Parathyroid adenoma (tissue), 2 donors: ENCODE measurements around the gene TPR.

Source experiments
- H2AFZ ChIP-seq: fragments of 300-600 bp; sonication (generic); one replicate; pipeline ENCODE4 v1.7.0; 2017; ENCODE audit warnings: antibody characterized with exemption, mild to moderate bottlenecking
- H3K27ac ChIP-seq: fragments of 300-600 bp; sonication (generic); one replicate; pipeline ENCODE4 v1.7.0; 2017
- H3K27me3 ChIP-seq: fragments of 300-600 bp; sonication (generic); one replicate; pipeline ENCODE4 v1.7.0; 2017; ENCODE audit warnings: low read length; ENCODE audit not compliant: control insufficient read depth, insufficient read depth
- H3K36me3 ChIP-seq: fragments of 300-600 bp; sonication (generic); one replicate; pipeline ENCODE4 v1.7.0; 2017; ENCODE audit warnings: low read length; ENCODE audit not compliant: control insufficient read depth, insufficient read depth
- H3K4me1 ChIP-seq: fragments of 300-600 bp; sonication (generic); one replicate; pipeline ENCODE4 v1.7.0; 2017; ENCODE audit warnings: control low read depth
- H3K4me2 ChIP-seq: fragments of 300-600 bp; sonication (generic); one replicate; pipeline ENCODE4 v1.7.0; 2017; ENCODE audit warnings: low read length
- H3K4me3 ChIP-seq: fragments of 300-600 bp; sonication (generic); one replicate; pipeline ENCODE4 v1.7.0; 2017; ENCODE audit warnings: low read depth, low read length
- H3K79me2 ChIP-seq: fragments of 300-600 bp; sonication (generic); one replicate; pipeline ENCODE4 v1.7.0; 2017; ENCODE audit warnings: control low read depth
- H3K9ac ChIP-seq: fragments of 300-600 bp; sonication (generic); one replicate; pipeline ENCODE4 v1.7.0; 2017; ENCODE audit warnings: mild to moderate bottlenecking
- H3K9me3 ChIP-seq: fragments of 300-600 bp; sonication (generic); one replicate; pipeline ENCODE4 v1.7.0; 2017; ENCODE audit warnings: low read length; ENCODE audit not compliant: control insufficient read depth
- CTCF ChIP-seq: fragments of 300-600 bp; sonication (generic); IDR thresholded peaks from one replicate; pipeline ENCODE4 v1.7.0; 2017; ENCODE audit warnings: antibody characterized with exemption, mild to moderate bottlenecking
- donor health status: primary hyperparathyroidism.

TPR gene

DNA sequence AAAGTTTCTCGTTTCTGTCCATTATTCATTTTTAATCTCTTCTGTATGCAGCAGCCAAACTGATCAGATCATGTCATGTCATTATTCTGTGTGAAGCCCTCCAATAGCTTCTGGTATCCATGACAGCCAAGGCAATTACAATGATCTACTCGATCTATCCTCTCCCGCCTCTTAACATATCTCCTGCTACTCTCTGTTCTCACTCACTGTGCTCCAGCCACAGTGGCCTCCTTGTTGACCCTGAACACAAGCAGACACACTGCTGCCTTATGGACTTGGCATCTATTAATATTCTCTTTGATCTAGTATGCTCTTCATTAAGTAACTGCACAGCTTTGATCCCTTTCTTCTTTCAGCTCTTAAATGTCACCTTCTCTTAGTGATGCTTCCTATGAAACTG, 59.5 kb downstream of the TPR start:
- no peaks in the 10 kb centered on the region for H3K79me2 ChIP-seq
- no peak overlapping the region for H2AFZ ChIP-seq
- no peaks in the 10 kb centered on the region for H3K9me3 ChIP-seq
- H3K4me1 ChIP-seq: no peaks in the 10 kb centered on the region
- H3K36me3 ChIP-seq: no peaks in the 10 kb centered on the region
- H3K4me3 ChIP-seq: no peak overlapping the region
- H3K4me2 ChIP-seq: no peak overlapping the region
- no peak overlapping the region for H3K27ac ChIP-seq
- no peak for TF ChIP-seq CTCF
- no peaks in the 10 kb centered on the region for H3K27me3 ChIP-seq
- no peak overlapping the region for H3K9ac ChIP-seq

- no peak for TF ChIP-seq CTCF
- Histone ChIP-seq H3K27ac (no peak overlapping the region), H3K4me1 (no peaks in the 10 kb centered on the region), H3K27me3 (no peaks in the 10 kb centered on the region), H3K4me2 (no peak overlapping the region), H3K9ac (no peak overlapping the region), H3K9me3 (no peaks in the 10 kb centered on the region), H3K4me3 (no peak overlapping the region), H3K36me3 (no peaks in the 10 kb centered on the region), H3K79me2 (no peaks in the 10 kb centered on the region), H2AFZ (no peak overlapping the region)
Observed at GRCh38 chr1:186311375-186312051, 63.5 kb downstream of the TPR start.

DNA sequence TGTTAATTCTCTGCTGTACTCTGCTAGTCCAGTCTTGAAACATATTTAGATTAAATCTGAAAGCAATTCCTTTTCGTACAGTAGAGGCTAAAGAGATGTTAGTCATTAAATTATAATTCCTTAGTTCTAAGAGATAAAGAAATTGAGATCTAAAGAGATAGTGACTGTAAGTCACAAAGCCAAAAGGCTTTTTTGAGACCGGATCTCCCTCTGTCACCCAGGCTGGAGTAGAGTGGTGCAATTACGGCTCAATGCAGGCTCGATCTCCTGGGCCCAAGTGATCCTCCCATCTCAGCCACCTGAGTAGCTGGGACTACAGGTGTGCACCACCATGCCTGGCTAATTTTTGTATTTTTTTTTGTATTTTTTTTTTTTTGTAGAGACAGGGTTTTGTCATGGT, 64.7 kb downstream of the TPR start:
- no peak overlapping the region for H3K4me2 ChIP-seq
- H3K79me2 ChIP-seq: no peaks in the 10 kb centered on the region
- no peak overlapping the region for H3K27ac ChIP-seq
- no peak overlapping the region for H2AFZ ChIP-seq
- H3K36me3 ChIP-seq: no peaks in the 10 kb centered on the region
- no peak overlapping the region for H3K4me3 ChIP-seq
- H3K9ac ChIP-seq: no peak overlapping the region
- no peaks in the 10 kb centered on the region for H3K4me1 ChIP-seq
- H3K9me3 ChIP-seq: no peaks in the 10 kb centered on the region
- no peak for TF ChIP-seq CTCF
- H3K27me3 ChIP-seq: no peaks in the 10 kb centered on the region

DNA sequence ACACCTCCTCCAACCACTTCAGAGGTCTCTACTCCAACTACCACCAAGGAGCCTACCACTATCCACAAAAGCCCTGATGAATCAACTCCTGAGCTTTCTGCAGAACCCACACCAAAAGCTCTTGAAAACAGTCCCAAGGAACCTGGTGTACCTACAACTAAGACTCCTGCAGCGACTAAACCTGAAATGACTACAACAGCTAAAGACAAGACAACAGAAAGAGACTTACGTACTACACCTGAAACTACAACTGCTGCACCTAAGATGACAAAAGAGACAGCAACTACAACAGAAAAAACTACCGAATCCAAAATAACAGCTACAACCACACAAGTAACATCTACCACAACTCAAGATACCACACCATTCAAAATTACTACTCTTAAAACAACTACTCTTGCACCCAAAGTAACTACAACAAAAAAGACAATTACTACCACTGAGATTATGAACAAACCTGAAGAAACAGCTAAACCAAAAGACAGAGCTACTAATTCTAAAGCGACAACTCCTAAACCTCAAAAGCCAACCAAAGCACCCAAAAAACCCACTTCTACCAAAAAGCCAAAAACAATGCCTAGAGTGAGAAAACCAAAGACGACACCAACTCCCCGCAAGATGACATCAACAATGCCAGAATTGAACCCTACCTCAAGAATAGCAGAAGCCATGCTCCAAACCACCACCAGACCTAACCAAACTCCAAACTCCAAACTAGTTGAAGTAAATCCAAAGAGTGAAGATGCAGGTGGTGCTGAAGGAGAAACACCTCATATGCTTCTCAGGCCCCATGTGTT, 66.6 kb downstream of the TPR start:
- H3K79me2 ChIP-seq: no peaks in the 10 kb centered on the region
- H3K4me3 ChIP-seq: no peak overlapping the region
- no peaks in the 10 kb centered on the region for H3K9me3 ChIP-seq
- H3K27me3 ChIP-seq: no peaks in the 10 kb centered on the region
- no peak overlapping the region for H3K27ac ChIP-seq
- H3K4me2 ChIP-seq: no peak overlapping the region
- no peaks in the 10 kb centered on the region for H3K36me3 ChIP-seq
- H2AFZ ChIP-seq: no peak overlapping the region
- no peaks in the 10 kb centered on the region for H3K4me1 ChIP-seq
- no peak for TF ChIP-seq CTCF
- no peak overlapping the region for H3K9ac ChIP-seq
